Renal cortex interstitium (tissue), 11 donors: ENCODE measurements around the gene SLC22A4. TPM values are rescaled to one million over a fixed set of nuclear protein-coding genes. Genes with fewer than 3 reads are reported as not detected.

Experiments
- DNase-seq, 11 donors: peaks; one replicate each; pipeline ENCODE4 v3.0.0-alpha.2; 2013; ENCODE audit warnings: low read depth in 9 of 11, low spot score in 4 of 11; ENCODE audit errors: extremely low read depth in 1 of 11
- polyA plus RNA-seq, 3 donors: library from polyadenylated mRNA; unstranded; fragments of 120-200 nt; gene quantifications; one replicate each; pipeline ENCODE4 v1.2.1, GENCODE V29; 2013; ENCODE audit not compliant: insufficient read length in 3 of 3

Gene SLC22A4
- polyA plus RNA-seq, 3 donors, result 5.6 to 7.4 (median 6.2) TPM

GRCh38 chr5:132271251-132272246, 22.6 kb upstream of the SLC22A4 start:
- DNase-seq, result no peak

DNA sequence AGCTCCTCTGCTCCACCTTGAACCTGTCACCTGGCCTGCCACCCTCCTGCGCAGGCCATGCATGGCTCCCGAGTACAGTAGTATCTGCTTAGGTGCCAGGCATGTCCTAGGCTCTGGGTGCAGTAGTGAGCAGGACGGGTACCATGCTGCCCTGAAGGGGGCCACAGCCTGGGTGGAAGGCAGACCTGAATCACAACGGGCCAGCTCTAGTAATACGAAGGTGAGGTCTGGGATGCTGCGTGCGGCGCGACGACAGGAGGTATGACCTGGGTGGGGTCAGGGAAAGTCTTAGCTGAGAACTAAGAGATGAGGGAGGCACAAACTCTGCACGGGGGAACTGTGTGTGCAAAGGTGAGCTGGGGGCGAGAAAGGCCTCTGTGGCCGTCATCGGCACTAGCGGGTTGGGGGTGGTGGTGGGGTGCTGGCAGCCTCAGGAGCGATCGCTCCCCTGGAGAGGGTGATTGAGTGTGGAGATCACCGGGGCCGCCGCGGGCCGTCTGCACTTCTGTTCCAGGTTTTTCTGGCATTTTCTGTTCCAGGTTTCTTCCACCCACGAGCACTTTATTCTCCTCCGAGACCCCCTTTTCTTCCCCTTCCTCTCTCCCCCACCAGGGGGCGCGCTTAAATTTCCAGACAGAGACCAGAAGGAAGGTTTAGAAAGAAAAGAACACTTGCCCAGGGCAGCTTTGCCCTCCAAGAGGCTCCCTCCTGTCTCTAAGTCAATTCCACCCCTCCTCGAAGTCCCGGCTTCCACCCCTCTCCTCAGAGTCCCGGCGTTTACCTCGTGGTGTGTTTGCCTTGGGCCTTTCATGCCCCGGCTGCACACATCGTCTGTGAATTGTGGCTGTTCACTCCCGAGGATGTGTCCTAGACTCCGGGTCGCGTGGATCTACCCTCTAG, 21.6 kb upstream of the SLC22A4 start:
- no peak for DNase-seq

DNA sequence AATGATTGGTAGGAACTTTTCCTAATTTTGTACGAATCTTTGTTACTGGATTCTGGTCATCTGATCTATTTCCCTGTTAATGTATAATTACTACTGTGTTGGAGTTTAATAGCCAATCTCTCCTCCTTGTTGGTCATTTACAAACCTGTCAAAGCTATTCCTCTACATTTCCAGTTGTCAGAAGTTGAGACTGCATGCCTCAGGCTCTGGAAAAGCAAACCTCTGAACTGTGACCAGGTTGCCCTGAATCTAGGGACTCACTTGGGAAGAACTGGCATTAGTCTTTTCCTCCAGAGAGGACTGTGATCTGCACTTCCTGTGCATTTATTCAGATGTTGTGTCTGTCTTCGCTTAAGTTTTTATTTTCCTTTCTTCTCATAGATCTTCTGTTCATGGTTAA, 20.6 kb upstream of the SLC22A4 start:
- DNase-seq, result no peak

GRCh38 chr5:132274050-132274792, 20.0 kb upstream of the SLC22A4 start:
- DNase-seq, result no peak

GRCh38 chr5:132275367-132276220, 18.6 kb upstream of the SLC22A4 start:
- no peak for DNase-seq

- DNase-seq, result no peak
Observed at GRCh38 chr5:132277256-132277655, 16.9 kb upstream of the SLC22A4 start.

- DNase-seq, result no peak
Observed at GRCh38 chr5:132277971-132278853, 16.0 kb upstream of the SLC22A4 start.

DNA sequence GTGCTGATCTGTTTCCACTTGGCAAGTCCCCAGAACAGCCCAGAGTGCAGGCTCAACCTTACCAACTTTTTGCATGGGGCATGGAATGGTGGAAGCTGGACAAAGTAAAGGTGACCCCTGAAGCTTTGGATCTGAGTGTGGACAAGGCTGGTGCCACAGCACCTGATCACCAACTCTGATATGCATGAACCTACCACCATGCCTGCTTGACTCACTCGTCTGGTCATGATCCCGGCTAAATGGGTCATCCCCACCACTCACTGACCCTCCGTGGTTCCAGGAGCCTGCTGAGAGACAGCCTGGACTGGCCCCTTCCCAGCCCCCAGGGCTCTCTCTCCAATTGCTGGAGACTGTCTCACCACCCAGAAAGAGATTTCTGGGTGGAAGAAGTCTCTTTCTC, 14.4 kb upstream of the SLC22A4 start:
- no peak for DNase-seq

DNA sequence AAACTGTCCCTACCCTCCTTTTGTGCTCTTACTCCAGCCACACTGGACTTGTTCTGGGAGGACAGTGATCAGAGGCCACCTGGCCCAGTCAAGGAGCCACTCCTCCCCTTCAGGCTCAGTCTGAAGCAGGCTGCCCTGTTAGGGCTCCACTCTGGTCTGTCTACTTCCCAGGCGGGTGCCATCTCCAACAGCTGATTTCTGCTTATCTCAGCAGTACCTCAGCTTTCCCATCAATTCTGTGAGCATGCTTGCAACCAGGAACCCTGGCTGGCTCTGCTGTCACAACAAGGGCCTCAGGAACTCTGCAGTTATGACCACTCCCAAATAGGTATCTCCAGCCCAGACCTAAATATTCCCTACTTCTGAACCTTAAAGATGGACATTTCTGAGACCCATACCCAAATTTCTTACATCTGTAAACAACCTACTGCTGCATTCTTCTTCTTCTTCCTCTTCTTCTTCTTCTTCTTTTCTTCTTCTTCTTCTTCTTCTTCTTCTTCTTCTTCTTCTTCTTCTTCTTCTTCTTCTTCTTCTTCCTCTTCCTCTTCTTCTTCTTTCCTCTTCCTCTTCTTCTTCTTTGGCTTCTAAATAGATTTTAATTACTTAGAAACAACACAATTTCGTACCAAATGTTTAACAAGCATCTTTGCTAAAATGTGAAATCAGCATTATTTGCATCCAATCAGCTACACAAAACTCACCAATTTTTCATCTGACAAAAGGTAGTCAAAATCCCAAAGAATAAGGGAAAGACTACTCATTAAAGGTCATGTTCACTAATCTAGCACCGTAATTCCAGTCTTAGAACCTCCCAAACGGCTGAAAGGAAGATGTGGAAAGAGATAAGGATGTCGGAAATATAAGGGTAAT, 13.6 kb upstream of the SLC22A4 start:
- no peak for DNase-seq

GRCh38 chr5:132281856-132282614, 12.2 kb upstream of the SLC22A4 start:
- DNase-seq, result no peak

GRCh38 chr5:132283423-132284043, 10.7 kb upstream of the SLC22A4 start:
- DNase-seq, result no peak

DNA sequence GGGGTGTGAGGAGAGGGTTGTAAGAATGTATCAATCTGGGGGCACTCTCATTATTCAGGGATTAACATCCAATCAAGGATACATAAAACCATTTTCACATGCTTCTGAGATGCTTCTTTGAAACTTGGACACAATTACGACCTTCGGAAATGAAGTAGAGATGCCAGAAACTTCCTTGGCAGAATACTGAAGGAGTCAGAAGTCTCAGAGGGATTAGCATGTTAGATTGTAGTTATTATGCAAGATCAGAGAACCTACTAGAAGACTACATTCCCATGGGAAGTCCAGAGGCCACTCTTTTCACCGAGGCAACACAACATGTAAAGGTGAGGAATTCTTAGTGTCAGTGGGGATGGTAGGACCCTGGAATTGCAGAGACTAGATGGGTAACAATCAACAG, 5.1 kb upstream of the SLC22A4 start:
- no peak for DNase-seq

- no peak for DNase-seq
Observed at GRCh38 chr5:132291026-132291425, 3.2 kb upstream of the SLC22A4 start.

- DNase-seq, result peak; percentile 72 to 91 (median 83)
Observed at GRCh38 chr5:132293066-132293991, 865 bp upstream of the SLC22A4 start.
